Measurements from ENCODE around the gene KRT76.

The KRT76 gene

GRCh38 chr12:52821826-52822660 is 44.9 kb upstream of the KRT76 start:
- Histone ChIP-seq H3K36me3 (ENCODE audit: control insufficient read depth, insufficient read depth, low read length) (no peaks in the 10 kb centered on the region), H3K4me3 (replicated peaks; ENCODE audit: low read depth, low read length) (no peak overlapping the region), H3K27me3 (replicated peaks; ENCODE audit: control insufficient read depth, insufficient read depth, low read length) (no peaks in the 10 kb centered on the region; the same call in none of the 2 replicates)
- no peak for TF ChIP-seq CTCF (IDR thresholded peaks at IDR 0.05; ENCODE audit: insufficient read depth, low read length, poor library complexity, severe bottlenecking)
- DNase-seq (ENCODE audit: extremely low read depth, insufficient read length), result no peak

GRCh38 chr12:52821071-52821730 is 44.1 kb upstream of the KRT76 start:
- no peak for DNase-seq (ENCODE audit: extremely low read depth, insufficient read length)
- TF ChIP-seq CTCF (IDR thresholded peaks at IDR 0.05; ENCODE audit: insufficient read depth, low read length, poor library complexity, severe bottlenecking), result no peak
- Histone ChIP-seq H3K4me3 (replicated peaks; ENCODE audit: low read depth, low read length) (no peak overlapping the region), H3K36me3 (ENCODE audit: control insufficient read depth, insufficient read depth, low read length) (no peaks in the 10 kb centered on the region), H3K27me3 (replicated peaks; ENCODE audit: control insufficient read depth, insufficient read depth, low read length) (no peaks in the 10 kb centered on the region; the same call in none of the 2 replicates)

GRCh38 chr12:52820521-52820920 is 43.4 kb upstream of the KRT76 start:
- no peak overlapping the region for H3K4me3 ChIP-seq (replicated peaks; ENCODE audit: low read depth, low read length)

GRCh38 chr12:52819731-52820510 is 42.8 kb upstream of the KRT76 start:
- TF ChIP-seq CTCF (IDR thresholded peaks at IDR 0.05; ENCODE audit: insufficient read depth, low read length, poor library complexity, severe bottlenecking), result no peak
- H3K27me3 ChIP-seq (replicated peaks; ENCODE audit: control insufficient read depth, insufficient read depth, low read length), result no peaks in the 10 kb centered on the region; the same call in none of the 2 replicates

More at GRCh38 chr12:52820521-52820920, 43.4 kb upstream of the KRT76 start:
- DNase-seq (ENCODE audit: extremely low read depth, insufficient read length), result no peak
- no peak for TF ChIP-seq CTCF (IDR thresholded peaks at IDR 0.05; ENCODE audit: insufficient read depth, low read length, poor library complexity, severe bottlenecking)
- H3K27me3 ChIP-seq (replicated peaks; ENCODE audit: control insufficient read depth, insufficient read depth, low read length), result no peaks in the 10 kb centered on the region; the same call in none of the 2 replicates
- H3K36me3 ChIP-seq (ENCODE audit: control insufficient read depth, insufficient read depth, low read length), result no peaks in the 10 kb centered on the region

GRCh38 chr12:52818887-52819420 is 41.8 kb upstream of the KRT76 start:
- H3K27me3 ChIP-seq (replicated peaks; ENCODE audit: control insufficient read depth, insufficient read depth, low read length), result no peaks in the 10 kb centered on the region; the same call in none of the 2 replicates
- TF ChIP-seq CTCF (IDR thresholded peaks at IDR 0.05; ENCODE audit: insufficient read depth, low read length, poor library complexity, severe bottlenecking), result no peak
- H3K4me3 ChIP-seq (replicated peaks; ENCODE audit: low read depth, low read length), result no peak overlapping the region
- DNase-seq (ENCODE audit: extremely low read depth, insufficient read length), result no peak
- no peaks in the 10 kb centered on the region for H3K36me3 ChIP-seq (ENCODE audit: control insufficient read depth, insufficient read depth, low read length)

More at GRCh38 chr12:52819731-52820510, 42.8 kb upstream of the KRT76 start:
- DNase-seq (ENCODE audit: extremely low read depth, insufficient read length), result no peak
- Histone ChIP-seq H3K36me3 (ENCODE audit: control insufficient read depth, insufficient read depth, low read length) (no peaks in the 10 kb centered on the region), H3K4me3 (replicated peaks; ENCODE audit: low read depth, low read length) (no peak overlapping the region)
